Posterior cingulate gyrus (tissue), 11 donors: ENCODE results near the gene BTNL9.
A peak's percentile ranks its signal among the peaks of the same experiment; 100 is the strongest.
"Not testable (repeated sequence)": the region's sequence is repeated elsewhere in the genome, so short reads cannot be mapped to it uniquely, and the experiment has no call there.

Experiments
- DNase-seq, 10 donors: peaks; one replicate each; pipeline versions ENCODE4 v3.0.0 to v3.0.0-alpha.2; 2020 to 2021; ENCODE audit warnings: mixed read lengths in 3 of 10
- intact Hi-C: fragments of 100-400 bp; cut with DNase I; formaldehyde crosslinking; loops from one replicate; pipeline ENCODE4 v1.15.1; 2023

The BTNL9 gene

GRCh38 chr5:181042036-181042713 is 2.1 kb downstream of the BTNL9 start:
- DNase-seq = no peak
- intact Hi-C loops = no loop called here

GRCh38 chr5:181042722-181043121 is 2.7 kb downstream of the BTNL9 start:
- no peak for DNase-seq
- intact Hi-C loops = no loop called here

DNA sequence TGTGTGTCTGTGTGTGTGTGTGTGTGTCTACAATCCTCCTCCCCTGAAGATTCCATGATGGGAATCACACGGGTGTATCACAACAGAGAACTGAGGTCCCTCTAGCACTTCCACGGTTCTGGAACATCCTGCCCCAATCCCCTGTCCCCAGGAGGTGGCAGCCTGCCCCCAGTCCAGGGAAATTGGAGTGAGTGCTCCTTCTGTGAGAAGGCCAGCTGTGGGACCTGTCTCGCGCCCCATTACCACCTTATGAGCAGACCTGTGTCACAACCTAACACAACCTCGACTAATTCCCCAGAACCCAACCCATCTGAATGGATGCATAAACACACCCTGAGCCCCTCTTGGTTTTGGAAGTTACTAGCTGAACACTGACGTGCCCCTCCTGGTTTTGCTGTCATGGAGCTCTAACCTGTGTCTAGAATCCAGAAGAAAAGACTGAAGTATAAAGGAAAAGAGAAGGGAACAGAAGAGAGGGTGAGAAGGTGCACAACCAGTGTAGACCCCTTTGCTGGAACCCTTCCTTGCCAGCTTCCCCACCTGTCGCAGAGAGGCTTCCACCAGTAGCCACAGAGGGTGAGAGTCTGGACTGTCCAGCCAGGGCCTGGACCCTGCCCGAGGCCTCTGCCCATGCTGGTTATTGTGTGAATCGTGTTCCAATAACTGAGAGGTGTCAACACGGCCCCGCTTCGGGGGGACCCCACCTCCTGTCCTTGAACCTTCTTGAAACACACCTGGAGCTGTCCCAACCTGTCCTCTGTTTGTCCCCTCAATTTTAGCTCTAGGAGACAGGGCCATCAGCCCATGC is 3.4 kb downstream of the BTNL9 start:
- intact Hi-C loops = no loop called here
- peak in 1 of 10 donors; percentile 60 for DNase-seq

DNA sequence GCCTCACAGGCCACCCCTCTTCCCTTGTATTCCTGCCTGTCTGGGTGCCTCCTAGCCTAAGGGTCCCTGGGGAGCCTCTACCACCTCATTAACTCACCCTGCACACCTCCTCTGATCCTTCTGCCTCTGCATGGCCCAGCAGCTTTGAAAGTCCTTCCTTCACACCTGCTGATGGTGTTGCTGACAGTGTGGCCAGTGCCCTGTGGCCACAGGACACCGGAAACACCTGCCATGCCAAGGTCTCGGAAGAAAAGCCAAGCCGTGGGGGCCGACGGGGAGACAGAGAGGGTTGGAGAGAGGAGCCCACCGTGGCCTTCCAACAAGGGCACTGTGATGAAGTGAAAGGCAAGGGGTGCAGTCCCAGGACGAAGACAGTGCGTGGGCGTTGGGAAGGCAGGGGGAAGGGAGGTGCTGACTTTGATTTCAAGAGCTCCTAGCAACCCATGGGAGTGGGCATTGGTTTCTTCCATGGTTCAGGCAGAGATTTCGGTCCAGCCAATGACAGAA is 4.1 kb downstream of the BTNL9 start:
- intact Hi-C loops = no loop called here
- no peak for DNase-seq

DNA sequence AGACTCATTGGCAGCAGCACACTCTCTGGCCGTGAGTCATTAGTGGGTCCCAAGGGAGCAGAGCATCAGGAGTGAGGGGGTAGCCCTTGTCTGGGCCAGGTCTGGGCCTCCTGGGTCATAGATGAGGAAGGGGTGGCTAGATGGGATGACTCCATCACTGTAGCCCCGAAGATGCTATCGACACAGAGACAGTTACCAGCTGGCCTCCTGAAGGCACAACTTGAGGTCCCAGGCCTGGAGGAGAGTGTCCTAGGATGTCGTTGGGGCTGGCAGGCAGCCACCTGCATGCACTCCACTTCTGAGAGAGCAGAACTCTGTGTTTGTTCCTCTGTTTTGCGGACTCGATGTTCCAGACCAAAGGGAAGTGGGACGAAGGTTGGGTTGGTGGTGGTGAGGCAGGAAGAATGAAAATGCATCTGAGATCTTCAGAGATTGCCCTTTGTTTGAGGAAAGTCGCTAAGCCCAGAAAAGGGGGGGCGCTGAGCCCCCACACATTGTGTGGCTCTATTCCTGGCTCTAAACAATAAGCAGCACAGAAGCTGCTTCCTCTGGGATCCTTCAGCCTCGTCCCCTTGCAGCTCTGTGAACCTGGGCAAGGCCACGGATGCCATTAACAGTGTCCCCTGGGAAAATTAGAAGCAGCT is 4.7 kb downstream of the BTNL9 start:
- intact Hi-C loops = no loop called here
- no peak for DNase-seq

DNA sequence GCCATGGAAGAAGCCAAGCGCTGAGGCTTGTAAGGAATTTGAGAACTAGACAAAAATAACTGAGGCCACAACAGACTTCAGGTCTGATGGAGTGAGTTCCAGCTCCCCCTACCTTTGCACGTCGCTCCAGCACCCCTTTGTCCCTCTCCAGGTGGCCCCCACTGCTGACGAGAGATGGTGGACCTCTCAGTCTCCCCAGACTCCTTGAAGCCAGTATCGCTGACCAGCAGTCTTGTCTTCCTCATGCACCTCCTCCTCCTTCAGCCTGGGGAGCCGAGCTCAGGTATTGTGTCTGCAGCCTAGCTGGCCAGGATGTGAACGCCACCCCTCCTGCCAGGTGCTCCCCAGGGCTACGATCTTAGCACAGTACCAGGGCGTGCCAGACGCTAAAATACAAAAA is 5.2 kb downstream of the BTNL9 start:
- intact Hi-C loops = no loop called here
- DNase-seq = no peak

GRCh38 chr5:181045857-181046256 is 5.8 kb downstream of the BTNL9 start:
- intact Hi-C loops = not testable (repeated sequence)

DNA sequence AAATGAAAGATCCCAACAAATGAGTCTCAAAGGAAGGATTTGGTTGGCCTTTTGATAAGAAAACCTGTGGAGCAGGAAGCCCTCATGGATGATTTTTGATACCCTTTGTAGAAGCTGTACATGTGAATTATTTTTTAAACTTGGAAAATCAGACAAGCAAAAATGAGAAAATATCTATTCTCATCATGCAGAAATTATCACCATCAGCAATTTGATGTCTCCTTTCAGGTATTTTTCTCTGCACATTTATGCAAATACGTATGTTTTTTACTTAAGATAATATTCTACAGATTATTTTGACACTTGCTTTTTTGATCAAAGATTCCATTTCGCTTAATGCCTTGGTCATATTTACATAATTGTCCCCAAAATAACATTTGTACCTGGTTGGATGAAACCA is 7.2 kb downstream of the BTNL9 start:
- intact Hi-C loops = no loop called here
- no peak for DNase-seq

More at GRCh38 chr5:181045857-181046256, 5.8 kb downstream of the BTNL9 start:
- peak in 1 of 10 donors; percentile 71 for DNase-seq

DNA sequence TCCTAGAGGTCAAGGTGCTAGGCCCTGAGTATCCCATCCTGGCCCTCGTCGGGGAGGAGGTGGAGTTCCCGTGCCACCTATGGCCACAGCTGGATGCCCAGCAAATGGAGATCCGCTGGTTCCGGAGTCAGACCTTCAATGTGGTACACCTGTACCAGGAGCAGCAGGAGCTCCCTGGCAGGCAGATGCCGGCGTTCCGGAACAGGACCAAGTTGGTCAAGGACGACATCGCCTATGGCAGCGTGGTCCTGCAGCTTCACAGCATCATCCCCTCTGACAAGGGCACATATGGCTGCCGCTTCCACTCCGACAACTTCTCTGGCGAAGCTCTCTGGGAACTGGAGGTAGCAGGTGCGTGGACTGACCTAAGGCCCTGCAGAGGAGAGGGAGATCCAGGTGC is 7.9 kb downstream of the BTNL9 start:
- intact Hi-C loops = no loop called here
- DNase-seq = peak in 1 of 10 donors; percentile 73

- peak in 1 of 10 donors; percentile 57 for DNase-seq
- intact Hi-C loops = no loop called here
These were observed 9.9 kb downstream of the BTNL9 start for GRCh38 chr5:181050016-181050415.

DNA sequence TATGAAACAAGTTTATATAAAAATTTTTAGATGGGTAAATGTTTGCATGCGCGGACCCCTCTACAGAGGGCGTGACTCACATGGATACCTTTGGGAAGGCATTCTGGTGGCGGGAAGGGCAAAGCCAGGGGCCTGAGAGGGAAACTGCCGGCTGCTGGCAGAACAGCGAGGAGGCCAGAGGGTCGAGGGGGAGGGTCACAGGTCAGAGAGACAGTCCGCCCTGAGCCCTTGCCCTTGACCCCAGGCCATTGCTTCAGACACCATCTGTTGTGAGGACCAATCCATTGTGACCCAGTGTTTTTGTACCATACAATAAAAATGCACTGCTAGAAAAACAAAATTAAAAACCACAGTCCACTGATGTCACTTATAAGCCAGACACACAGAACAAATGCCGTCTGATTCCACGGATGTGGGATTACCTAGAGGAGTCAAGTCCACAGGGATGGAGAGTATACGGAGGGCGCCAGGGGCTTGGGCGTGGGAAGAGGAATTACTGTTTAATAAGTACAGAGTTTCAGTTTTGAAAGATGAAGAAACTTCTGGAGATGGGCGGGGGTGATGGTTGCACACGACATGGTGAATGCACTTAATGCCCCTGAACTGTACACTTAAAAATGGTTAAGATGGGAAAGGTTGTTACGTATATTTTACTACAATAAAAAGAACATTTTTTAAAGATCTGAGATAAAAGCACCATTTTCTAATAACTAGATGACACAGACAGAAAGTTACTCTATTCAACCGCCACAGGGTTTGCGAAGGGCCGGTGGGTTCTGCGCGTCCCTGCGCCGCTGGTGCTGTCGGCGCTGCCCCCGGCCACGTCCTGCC is 12.0 kb downstream of the BTNL9 start:
- intact Hi-C loops = no loop called here
- DNase-seq = peak in 1 of 10 donors; percentile 57

DNA sequence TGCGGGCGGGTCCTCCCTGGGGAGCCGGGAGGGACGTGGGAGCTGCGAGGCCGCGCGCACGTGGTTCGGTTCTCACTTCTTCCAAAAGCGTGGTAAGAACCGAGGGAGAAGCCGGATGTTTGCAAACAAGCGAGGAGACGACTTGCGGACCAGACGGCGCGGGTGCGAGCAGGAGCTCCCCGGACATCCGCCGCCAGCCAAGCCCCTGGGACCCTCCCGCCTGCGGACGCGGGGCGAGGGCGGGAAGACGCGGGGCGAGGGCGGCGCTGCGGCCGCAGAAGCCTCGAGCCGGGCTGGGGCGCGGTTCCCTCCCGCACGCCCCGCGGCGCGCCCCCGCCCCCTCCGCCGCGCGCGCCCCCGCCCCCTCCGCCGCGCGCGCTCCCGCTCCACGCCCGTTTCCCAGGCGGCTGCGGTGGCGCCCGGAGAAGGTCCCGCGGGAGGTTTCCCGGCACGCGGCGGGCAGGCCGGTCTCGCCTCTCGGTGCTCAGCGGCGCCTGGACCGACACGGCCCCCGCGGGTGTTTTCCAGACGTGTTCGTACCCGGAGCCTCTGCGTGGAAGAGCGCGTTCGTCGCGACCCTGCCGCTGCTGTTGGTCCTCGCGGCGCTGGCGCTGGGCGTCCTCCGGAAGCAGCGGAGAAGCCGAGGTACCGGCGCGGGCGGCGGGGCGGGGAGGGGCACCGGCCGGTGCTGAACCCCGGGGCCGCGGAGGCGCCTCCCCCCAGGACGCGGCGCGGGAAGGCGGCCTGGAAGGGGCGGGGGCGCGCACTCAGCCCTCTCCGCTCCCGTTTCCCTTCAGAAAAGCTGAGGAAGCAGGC is 12.8 kb downstream of the BTNL9 start:
- intact Hi-C loops = no loop called here
- peak in 2 of 10 donors; percentile 78 for DNase-seq

- peak in 1 of 10 donors; percentile 49 for DNase-seq
- intact Hi-C loops = no loop called here
These were observed 13.5 kb downstream of the BTNL9 start for GRCh38 chr5:181053488-181054121.

- intact Hi-C loops = no loop called here
These were observed 14.1 kb downstream of the BTNL9 start for GRCh38 chr5:181054138-181054537.

DNA sequence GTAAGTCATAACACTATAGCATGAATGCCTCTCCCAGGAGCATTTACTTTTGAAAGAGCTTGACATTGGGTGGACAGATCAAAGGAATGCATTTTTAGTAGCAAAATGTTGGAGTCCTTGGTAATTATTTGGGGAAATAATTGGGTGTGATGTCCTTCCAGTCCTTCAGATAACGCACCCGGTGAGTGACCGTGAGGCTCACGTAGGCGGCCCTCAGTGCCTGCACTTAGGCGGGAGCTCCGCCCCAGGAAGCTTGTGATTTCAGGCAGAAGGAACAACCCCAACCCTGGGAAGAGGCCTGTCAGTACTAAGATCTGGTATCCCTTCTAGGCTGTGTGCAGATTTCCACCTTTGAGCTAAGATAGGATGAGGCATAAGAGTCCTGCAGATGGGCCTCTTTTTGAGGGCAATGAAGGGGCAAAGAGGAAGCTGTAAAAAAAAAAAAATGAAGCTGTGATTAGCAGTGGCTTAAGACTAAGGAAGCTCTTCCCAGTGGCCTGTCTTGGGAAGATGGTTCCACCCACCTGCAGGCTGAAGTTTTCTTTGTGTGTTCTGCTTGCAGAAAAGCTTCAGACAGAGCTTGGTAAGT is 14.9 kb downstream of the BTNL9 start:
- intact Hi-C loops = no loop called here
- DNase-seq = no peak

More at GRCh38 chr5:181054138-181054537, 14.1 kb downstream of the BTNL9 start:
- no peak for DNase-seq

GRCh38 chr5:181056431-181056830 is 16.4 kb downstream of the BTNL9 start:
- intact Hi-C loops = no loop called here
- DNase-seq = no peak

GRCh38 chr5:181058321-181058720 is 18.3 kb downstream of the BTNL9 start:
- DNase-seq = no peak
- intact Hi-C loops = no loop called here

DNA sequence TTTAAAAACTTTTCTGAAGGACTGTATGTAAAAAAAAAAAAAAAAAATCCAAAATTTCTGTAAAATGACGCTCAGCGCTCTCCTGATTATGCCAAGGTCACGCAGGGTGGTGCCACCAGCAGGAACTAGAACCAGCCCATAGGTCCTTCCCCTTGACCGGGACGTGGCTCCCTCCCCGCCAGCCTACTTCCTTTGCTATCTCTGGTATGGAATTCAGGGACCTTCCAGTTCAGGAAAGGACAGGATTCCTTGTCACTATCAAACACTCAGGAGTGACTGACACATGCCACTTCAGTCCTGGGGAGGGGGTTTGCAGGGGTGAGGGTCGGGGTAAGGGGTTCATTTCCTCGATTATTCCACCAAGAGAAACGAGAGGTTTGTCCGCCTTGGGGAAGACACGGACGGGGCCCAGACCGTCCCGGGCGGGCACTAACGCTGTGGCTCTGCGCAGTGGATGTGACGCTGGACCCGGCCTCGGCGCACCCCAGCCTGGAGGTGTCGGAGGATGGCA is 18.8 kb downstream of the BTNL9 start:
- intact Hi-C loops = no loop called here

More for the DNA sequence above, 18.8 kb downstream of the BTNL9 start:
- DNase-seq = peak in 1 of 10 donors; percentile 55
